GM19324 (cell line): ENCODE data around the gene FNDC10.

Experiments
- ATAC-seq: cut with Tn5 transposase; IDR thresholded peaks from one replicate; pipeline ENCODE4 v1.9.1; 2021; ENCODE audit warnings: mild to moderate bottlenecking, moderate library complexity; ENCODE audit not compliant: unreplicated experiment, low FRiP score

Gene FNDC10

GRCh38 chr1:1551524-1552262 is 48.2 kb downstream of the FNDC10 start:
- no peak for ATAC-seq

- ATAC-seq: no peak
Observed at GRCh38 chr1:1550591-1551432, 49.1 kb downstream of the FNDC10 start.

GRCh38 chr1:1550087-1550486 is 49.8 kb downstream of the FNDC10 start:
- ATAC-seq: no peak

- ATAC-seq: no peak
Observed at GRCh38 chr1:1548591-1548990, 51.3 kb downstream of the FNDC10 start.
